ENCODE data around the gene GSDMA.

DNA sequence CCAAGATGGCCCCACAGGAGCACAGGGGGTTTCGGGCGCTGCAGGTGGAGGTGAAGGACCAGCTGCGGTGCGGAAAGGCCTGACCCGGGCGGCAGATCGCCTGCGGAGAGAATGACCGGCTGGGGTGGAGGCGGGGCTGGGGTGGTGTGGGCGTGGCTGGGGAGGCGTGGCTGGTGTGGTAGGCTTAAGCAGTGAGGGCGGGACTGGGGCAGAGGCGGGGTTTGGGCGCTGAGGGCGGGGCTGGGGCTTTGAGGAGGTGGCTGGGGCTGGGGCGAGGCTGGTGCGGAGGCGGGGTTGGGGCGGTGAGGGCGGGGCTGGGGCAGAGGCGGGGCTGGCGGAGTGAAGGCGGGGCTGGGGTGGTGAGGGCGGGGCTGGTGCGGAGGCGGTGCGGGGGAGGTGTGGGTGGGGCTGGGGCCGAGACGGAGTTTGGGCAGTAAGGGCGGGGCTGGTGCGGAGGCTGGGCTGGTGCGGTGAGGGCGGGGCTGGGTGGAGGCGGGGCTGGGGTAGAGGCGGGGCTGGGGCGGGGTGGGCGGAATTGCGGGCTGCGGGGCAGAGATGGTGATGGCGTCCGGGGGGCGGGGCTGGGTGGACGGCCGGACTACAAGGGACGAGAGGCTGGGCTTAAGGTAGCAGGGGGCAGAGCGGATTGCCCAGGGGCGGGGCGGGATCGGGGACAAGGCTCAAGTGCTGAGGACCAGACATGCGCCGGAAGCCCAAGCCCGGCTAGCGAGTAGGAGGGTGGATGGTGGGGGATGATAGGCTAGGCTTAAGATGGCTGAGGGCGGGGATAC lies 9.9 kb upstream of the GSDMA start:
- TF ChIP-seq, protein P1, sequence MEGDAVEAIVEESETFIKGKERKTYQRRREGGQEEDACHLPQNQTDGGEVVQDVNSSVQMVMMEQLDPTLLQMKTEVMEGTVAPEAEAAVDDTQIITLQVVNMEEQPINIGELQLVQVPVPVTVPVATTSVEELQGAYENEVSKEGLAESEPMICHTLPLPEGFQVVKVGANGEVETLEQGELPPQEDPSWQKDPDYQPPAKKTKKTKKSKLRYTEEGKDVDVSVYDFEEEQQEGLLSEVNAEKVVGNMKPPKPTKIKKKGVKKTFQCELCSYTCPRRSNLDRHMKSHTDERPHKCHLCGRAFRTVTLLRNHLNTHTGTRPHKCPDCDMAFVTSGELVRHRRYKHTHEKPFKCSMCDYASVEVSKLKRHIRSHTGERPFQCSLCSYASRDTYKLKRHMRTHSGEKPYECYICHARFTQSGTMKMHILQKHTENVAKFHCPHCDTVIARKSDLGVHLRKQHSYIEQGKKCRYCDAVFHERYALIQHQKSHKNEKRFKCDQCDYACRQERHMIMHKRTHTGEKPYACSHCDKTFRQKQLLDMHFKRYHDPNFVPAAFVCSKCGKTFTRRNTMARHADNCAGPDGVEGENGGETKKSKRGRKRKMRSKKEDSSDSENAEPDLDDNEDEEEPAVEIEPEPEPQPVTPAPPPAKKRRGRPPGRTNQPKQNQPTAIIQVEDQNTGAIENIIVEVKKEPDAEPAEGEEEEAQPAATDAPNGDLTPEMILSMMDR (IDR thresholded peaks at IDR 0.05): no peak
- peak in 1 of 2 donors; percentile 53 for TF ChIP-seq POLR2A (IDR thresholded peaks at IDR 0.05)
